GM12865 (cell line): ENCODE results near the gene TAF4B.

Experiments used
- DNase-seq: peaks from one replicate; pipeline ENCODE4 v3.0.0; 2010; ENCODE audit warnings: low read depth
- H3K4me3 ChIP-seq: 2 replicates; pipeline ENCODE4 v1.5.1; 2011; ENCODE audit warnings: mild to moderate bottlenecking, low read depth, low read length, control low read depth
- TF ChIP-seq, protein P1 (sequence below): IDR thresholded peaks from 2 replicates; pipeline ENCODE4 v1.5.1; 2011; ENCODE audit warnings: low read length, control low read depth, low read depth, inconsistent platforms; ENCODE audit not compliant: insufficient read depth; ENCODE audit errors: missing control alignments

Gene TAF4B

DNA sequence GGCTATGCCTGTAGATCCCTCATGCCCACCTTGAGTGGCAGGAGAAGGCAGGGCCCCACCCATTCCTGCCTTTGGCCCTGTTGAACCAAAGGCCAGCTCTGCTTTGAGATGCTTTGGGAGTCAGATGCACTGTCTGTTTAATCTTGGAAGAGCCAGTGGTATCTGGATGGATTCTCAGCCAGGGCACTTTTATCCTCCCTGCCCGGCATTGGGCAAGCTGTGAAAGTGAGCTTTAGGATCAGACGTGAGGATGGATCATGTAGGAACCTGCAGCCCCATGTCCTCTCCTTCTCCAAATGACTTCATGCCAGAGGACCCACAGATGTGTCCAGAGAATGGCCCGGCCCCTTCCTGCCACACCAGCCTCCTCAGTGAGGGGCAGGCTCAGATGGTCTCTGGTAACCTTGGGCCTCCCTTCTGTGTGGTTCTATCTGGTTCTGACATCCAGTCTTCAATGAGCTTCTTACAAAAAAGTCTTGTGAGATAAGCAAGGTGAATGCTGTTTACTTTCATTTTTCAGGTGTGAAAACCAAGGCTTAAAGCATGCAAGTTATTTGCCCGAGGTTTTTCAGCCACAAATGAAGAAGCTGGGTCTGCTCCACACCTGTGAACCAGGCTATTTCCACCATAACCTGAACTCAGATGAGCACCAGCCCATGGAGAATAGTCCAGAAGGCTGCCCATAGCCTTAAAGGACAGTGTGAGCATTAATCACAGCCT is 198.3 kb downstream of the TAF4B start:
- TF ChIP-seq, protein P1, sequence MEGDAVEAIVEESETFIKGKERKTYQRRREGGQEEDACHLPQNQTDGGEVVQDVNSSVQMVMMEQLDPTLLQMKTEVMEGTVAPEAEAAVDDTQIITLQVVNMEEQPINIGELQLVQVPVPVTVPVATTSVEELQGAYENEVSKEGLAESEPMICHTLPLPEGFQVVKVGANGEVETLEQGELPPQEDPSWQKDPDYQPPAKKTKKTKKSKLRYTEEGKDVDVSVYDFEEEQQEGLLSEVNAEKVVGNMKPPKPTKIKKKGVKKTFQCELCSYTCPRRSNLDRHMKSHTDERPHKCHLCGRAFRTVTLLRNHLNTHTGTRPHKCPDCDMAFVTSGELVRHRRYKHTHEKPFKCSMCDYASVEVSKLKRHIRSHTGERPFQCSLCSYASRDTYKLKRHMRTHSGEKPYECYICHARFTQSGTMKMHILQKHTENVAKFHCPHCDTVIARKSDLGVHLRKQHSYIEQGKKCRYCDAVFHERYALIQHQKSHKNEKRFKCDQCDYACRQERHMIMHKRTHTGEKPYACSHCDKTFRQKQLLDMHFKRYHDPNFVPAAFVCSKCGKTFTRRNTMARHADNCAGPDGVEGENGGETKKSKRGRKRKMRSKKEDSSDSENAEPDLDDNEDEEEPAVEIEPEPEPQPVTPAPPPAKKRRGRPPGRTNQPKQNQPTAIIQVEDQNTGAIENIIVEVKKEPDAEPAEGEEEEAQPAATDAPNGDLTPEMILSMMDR, result no peak
- H3K4me3 ChIP-seq, result no peak overlapping the region
- DNase-seq, result peak; percentile 35

DNA sequence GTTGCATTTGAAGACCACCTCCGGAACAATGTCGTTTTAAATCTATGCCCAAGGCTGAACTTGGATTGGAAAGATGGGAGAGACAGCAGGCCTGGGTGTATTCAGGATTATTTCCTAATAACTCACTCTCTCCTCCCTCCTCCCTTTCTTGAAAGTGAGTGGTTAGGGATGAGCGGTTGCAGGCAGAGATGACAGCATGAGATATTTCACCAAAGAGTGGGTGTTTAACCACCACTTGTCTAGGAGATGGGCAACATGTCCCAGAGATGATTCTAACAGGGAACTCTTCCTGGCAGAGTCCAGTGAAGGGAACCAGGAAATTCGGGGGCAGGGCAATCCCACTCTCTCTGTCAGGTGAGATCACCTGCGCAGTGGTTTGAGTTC is 198.9 kb downstream of the TAF4B start:
- H3K4me3 ChIP-seq, result no peak overlapping the region
- TF ChIP-seq, protein P1, result no peak
- no peak for DNase-seq

DNA sequence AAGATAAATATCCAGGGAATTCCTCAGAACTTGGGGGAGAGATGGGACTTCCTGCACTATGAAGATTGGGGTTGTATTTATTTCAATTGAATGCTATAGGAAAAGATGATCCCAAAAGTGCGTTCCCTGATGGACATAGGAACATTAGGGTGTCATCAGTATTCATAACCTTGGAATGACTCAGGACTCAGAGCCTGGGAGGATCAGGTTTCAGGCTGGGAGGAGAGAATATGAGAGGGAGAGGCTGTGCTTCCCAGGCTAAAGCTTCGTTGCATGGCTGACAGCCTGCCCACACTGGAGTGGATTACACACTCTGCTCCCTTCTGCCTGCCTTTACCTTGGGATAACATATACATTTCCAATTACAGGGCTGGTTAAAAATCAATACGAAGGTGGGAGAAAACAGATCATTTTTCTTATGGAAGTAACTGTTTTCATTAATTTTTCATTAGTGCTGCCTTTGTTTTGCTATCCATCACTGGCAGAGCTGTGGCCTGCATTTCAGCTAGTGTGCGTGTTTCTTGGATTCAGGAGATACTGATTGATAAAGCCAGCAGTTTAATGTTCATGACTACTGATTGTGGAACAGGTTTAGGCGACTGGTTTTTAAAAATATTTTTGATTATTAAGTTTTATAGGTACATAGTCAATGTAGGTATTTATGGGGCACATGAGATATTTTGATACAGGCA is 203.4 kb downstream of the TAF4B start:
- no peak for DNase-seq
- H3K4me3 ChIP-seq, result no peak overlapping the region
- TF ChIP-seq, protein P1, result no peak

DNA sequence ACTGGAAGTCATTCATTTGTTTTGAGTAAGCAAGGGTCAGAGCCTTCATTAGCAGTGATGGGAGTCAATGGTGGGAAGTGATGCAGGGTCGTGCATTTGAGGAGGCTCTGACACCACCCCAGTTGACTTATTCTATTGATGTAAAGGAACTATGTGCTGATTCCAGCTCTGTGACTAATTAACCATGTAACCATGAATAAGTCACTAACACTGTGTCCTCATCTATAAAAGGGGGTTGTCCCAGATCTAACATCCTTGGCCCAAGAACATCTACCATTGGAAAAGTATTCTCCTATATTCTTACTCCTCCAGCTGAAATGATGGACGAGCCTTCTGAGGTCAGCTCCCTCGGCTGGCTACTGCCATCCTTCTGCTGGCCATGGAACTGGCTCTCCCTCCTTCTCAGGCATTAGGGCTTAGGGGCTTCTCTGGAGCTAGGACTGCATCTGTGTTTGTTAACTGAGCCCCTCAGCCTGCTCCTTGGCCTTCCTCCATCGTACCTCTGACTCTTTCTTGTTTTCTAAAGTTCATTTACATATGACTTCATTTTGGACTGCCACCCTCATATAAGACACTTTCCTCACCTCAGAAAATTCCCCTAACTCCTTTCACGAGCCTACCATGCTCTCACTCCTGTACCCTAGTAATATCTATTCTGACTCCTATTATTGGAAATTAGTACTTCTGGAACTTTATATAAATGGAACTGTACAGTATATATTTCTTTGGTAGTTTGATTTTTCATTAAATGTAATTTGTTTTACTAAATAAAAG is 206.6 kb downstream of the TAF4B start:
- H3K4me3 ChIP-seq, result no peak overlapping the region
- TF ChIP-seq, protein P1, result no peak
- DNase-seq, result no peak

DNA sequence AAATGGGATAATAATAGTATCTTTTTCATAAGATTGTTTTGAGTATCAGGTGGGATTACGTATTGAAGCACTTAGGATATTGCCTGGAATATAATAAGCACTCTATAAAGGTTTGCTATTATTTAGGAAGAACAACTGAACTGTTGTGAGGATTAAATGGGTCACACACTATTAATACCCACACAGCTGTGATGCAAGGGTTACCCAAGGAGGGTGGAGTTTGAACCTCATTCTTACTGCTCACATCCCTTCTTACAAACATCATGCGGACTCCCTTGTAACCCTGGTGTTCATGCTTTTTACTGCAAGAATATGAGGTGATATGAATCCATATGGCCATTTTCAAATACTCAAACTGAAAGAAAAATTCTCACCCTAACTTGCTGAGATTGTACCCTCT is 208.6 kb downstream of the TAF4B start:
- TF ChIP-seq, protein P1, result no peak
- no peak overlapping the region for H3K4me3 ChIP-seq
- no peak for DNase-seq

DNA sequence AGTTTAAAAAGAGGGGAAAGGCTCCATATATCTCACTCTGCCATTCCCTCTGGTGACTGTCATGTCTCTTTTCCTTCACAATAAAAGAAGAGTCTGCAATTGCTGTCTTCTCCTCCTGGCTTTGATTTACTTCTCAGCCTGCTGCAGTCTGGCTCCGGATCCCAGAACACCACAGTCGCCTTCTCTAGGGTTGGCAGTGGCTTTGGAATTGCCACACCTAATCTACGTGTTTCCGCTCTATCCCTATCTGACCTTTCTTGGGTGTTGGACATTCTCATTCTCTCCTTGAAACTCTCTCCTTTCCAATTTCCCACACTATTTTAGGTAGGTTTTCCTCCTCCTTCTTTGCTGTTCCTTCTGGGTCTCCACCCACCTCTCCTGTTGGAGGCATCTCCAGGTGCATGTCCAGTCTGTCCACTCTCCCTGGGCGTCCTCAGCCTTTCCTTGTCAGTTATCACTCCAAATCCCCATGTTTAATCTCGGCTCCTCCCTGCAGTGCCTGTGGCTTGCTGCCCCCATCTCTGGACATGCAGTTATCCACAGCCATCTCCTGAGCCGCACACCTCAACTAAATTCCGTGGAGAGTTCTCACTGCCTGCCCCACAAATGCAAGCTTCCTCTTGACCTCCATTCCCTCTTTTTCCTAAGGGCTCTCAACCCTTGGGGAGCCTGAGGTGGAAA is 209.3 kb downstream of the TAF4B start:
- TF ChIP-seq, protein P1, result no peak
- no peak for DNase-seq
- H3K4me3 ChIP-seq, result no peak overlapping the region
